Activated naive CD8-positive, alpha-beta T cell treated with anti-CD3 and anti-CD28 coated beads, Interleukin-2, amount 50 U/mL, for 16 hours (primary cell): ENCODE data around the gene TNFSF8.

Source experiments
- DNase-seq: peaks from one replicate; pipeline ENCODE4 v3.0.0-alpha.2; 2020; ENCODE audit warnings: low read depth, low spot score

TNFSF8 gene

DNA sequence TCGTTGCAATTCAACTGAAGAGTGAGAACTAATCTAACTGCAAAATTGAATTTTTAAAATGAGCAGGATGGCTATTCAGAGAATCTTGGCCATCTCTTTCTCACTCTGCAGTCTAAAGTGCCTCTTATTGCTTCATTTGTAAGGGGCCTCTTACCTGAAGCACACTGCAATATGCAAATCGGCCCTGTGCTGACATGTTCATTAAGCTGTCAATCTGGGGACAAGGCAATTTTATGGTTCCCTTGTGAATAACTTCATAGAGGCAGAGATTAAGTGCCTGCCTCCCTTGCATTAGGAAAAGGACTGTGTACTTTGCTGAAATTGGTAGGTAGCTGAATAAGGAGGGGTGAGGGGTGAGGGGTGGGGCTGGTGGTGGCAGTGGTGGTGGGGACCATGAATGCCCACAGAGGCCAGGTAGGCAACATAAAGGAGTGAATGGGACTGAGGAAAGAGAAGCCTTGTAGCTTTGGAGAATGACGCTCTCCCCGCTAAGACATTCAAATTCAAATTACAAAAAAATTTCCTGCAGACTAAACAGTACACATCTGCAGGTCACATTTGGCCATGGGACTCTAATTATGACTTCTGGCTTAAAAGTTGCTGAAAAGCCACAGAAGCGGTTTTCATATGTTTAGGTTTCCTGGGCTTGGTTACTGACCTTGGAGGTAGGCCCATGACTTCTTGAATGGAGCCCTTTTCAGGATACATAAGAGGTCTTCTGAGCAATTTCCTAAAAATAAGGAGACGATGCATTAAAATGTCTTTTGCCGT, 25.0 kb downstream of the TNFSF8 start:
- no peak for DNase-seq

DNA sequence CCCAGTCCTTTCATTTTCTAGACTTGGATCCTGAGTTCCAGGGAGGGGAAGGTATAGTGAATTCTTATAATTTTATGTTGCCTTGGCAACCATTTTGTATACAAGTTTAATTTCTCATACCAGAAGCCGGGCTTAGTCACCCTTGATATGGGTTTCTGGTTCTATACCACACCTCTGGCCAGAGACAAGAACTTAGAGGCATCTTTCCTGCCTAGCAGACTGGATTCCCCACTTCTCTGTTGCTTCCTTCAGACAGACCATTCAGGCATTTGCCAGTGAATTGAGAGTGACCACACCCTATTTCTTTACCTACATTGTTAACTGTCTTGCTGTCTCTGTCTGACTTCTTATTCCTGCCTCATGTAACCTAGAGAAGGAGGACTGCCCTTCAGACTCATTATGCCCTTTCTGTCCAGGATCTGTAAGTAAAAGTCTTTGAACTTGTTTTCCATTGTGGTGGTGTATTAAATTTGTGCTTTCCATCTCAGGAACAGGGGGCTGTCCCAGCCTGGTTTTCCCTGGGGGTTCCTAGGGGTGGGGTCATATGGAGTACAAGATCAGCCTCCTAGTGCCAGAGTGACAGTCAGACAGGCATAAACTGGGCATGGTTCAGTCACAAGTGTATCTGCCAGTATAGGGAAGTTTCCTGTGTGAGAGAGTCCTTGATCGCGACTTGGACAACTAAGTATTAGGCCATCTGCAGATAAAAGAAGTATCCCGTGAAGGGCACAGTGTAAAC, 27.4 kb downstream of the TNFSF8 start:
- no peak for DNase-seq

DNA sequence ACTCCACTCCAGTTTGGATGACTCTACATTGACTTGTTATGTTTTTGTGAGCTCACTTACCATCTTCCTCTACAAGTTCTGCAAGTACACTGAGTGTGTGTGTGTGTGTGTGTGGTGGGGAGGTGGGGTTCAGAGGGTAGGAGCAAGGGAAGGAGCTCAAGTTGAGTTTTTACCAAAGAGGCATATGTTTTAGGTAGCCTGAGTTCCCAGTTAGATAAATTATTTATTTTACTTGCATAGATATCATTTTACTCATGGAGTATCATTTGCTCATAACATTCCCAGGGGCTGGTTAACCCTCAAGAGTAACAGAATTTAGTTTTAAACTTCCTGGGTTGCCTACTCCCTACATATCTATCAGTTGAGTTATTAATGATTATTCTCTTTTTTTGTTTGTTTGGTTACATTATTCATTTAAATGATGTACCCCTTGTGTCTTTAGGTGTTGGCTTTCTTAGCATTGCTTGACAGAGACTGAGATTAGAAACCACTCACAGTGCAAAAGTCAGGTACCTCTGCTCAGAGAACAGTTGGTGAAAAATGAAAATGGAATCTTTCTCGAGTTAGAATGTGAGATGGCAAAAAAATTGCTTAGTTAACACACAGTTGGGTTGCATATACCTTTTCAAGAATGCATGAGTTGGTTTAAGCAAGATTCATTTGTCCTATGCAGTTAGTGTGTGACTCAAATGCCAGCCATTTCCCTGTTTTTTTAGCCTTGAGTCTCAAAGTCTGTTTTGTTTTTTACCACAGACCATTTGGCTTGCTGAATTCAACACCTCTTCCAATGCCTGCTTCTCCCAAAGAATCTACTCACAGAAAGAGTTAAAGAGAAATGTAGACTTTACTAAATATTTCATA, 29.2 kb downstream of the TNFSF8 start:
- no peak for DNase-seq

DNA sequence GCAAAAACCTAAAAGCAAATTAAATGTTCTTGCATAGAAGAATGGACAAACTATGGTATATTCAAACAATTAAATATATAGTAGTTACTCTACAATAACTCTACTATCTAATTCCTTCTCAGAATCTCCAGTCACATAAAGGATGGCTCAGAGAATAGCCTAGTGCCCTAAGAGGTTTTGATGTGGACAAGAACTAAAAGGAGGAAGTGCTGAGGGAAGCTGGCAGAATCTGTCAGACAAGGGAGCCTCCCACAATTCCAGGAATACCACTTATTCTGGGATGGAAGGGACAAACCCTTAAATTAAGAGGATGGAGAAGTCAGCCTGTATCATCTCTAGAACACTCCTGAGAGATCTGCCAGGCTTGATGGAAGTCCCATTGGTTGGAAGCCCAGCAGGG, 30.4 kb downstream of the TNFSF8 start:
- DNase-seq, result no peak

DNA sequence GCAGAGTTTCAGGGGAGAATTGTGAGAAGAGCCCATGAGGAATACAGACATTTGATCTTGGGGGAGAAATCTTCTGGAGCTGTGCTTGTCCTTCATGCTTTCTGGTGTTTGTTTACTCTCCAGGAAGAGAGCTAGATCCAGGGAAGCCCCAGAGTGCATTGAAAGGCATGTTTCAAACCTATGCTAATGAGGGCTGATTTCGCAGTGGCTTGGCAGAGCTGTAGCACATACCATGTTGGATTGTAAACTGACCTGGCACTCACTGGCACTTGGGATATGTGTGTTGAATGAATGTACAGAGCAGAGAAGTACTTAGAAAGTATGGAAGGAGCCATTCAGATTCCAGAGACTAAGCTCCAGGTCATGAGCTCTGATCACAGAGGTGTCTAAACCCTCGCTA, 30.9 kb downstream of the TNFSF8 start:
- DNase-seq, result no peak

DNA sequence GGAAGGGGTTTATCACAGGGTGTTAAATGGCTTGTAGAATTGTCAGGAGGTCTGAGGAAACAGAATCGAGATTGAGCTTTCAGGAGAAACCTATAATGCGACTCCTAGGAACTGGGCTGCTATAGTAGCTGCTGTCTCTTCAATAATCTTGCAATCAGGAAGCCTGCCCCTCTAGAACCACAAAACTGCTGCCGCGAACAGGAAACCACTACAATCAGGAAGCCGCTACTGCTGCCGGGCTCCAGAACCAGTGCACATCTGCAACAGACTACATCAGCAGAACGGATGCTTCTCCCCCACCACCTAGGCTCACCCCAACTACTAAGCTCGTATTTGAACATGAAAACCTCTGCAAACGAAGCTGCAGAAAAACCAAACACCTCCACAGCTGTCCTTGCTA, 31.6 kb downstream of the TNFSF8 start:
- DNase-seq, result no peak

DNA sequence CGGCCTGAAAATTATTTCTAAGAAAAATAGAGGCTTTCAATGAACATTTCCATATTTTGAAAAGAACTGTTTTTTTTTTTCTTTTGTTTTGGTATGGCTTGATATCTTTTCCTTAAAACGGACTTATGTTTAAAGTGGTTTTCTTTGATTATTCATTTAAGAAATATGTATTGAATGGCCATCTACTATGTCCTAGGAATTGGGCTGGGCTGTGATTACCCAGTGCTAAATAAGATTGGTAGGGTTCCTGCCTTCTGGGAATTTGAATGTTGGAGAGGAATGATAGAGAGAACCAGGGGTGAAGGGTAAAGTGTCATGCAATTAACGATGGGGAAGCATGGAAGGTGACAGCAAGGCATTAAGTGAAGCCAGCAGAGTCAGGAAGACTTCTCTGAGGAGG, 33.2 kb downstream of the TNFSF8 start:
- DNase-seq, result no peak

DNA sequence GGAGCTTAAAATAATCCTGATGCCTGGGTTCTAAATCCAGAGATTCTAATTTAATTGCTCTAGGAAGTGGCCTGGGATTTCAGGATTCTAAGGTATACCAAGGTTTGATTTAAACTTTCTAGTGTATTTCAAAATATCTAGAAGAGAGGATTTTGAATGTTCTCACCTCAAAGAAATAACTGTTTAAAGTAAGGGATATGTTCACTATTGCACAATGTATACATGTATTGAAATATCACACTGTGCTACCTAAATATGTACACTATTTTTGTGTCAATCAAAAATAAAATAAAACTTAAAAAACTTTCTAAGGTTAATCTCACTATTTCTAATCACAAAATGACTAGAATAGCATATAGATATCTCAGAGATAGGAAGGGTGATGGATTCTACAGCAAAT, 34.0 kb downstream of the TNFSF8 start:
- no peak for DNase-seq

DNA sequence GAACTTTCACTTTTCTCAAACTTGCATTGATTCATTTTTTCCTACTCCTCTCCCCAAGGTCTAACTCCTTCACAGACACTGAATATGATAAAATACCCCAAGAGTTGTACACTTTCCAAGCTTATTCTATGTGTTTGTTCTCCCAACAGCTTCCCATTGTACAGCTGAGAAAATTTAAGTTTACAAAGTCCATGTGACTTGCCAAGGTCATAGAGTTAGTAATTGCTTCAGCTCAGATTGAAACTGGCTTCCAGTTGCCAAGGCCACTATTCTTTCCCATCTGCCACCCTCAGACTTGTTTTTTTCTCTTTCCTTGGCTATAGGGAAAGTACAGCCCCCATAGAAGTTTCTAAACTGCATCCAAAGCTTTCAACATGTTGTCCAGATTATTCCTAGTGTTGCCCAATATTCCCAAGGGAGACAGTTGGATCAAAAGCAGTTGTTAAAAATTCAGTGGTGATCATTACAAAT, 34.8 kb downstream of the TNFSF8 start:
- no peak for DNase-seq

DNA sequence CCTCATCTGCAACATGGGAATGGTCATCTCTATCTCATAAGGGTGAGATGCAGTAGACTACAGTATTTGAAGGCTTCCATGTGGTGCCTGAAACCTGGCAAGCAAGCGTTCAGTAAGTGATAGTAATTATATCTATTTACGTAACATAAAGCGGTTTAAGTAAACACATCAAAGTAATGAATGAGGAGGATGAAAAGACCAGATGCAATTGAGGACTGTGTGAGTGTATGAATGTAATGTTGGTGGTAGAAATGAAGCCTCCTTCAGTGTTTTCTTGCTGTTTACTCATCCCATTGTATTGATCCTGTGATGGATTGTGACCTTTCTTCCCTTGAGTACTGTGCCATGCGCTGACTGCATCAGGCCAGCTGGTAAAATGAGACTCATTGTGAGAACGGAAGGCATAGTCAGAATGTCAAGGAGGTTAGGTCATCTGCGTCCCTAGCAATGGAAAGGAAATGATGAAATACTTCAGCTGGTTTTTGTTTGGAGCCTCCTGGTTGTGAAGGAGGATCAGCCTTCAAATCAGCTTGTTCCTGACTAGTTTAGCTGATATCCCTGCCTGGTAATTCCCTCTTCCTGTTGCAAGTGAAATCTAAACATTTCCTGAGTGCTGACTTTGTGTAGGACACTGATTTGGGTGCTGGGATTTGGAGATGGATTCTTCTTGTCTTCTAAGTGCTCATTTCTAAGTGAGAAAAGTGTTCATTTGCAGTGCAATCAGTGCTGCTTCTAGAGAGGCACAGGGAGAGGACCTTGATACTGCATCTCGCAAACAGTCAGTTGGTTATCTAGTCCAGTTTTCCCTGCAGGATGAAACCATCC, 35.6 kb downstream of the TNFSF8 start:
- DNase-seq, result no peak

DNA sequence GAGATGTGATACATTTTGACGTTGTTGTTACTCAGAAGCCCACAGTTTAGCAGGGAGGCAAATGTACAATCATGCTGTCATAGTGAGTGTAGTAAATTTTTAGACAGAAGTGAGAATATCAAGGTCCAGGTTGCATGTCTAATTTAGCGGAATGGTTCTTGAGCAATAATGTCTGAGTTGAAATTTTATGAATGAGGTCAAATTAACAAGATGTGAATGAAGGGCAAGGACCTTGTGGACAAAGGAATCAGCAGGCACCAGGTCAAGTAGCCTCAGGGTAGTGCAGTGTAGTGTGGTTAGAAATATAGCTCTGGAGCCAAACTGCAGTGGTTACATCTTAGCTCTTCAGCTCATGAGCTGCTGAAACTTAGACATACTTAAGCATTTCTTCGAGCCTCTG, 36.2 kb downstream of the TNFSF8 start:
- DNase-seq, result no peak

DNA sequence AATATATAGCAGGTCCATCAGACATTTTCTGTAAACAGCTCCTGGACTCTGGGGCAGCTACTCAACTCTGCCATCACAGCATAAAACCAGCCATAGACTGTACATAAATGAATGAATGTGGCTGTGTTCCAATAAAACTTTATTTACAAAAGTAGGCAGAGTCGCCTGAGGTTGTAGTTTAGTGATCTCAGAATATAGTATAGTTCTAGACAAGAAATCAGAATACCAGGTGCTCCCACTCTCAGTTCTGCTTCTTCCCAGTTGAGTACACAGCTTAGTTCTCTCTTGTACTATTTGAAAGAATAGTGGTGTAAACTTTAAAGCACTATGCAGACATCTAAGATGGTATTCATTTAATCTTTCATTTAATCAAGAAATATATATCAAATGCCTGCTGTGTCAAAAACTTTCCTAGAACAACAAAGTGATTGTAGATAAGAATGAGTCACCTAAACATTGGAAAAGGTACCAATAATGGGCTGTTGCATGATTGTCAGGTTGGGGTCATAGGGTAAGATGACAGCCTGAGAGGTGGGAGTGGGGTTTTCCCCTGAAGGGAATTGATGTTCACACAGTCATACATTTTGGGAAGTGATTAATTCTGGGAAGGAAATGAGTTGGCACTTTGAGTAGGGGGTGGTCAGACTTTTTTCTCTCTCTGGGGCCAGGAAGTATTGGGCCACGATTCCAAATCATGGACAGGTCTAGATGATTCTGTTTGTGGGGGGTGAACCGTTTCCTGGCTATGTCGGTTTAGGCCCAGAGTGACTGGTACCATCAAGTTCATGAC, 37.0 kb downstream of the TNFSF8 start:
- DNase-seq, result no peak

DNA sequence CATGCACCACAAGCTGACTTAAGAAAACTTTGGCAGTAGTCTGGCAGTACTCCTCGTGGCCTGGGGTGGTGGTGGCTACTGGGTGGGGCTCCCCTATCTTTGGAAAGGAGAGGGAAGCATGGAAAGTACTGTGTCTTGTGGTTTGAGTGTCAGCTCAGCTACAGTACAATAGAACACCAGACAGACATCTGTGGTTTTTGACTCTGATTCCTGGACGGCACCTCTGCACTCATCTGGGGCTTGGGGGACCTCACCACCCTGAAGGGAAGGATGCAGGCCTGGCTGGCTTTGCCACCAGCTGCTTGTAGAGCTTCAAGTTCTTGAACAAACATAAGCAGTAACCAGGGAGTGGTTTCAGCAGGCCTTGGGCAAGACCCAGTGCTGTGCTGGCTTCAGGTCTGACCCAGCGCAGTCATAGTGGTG, 40.6 kb downstream of the TNFSF8 start:
- no peak for DNase-seq

DNA sequence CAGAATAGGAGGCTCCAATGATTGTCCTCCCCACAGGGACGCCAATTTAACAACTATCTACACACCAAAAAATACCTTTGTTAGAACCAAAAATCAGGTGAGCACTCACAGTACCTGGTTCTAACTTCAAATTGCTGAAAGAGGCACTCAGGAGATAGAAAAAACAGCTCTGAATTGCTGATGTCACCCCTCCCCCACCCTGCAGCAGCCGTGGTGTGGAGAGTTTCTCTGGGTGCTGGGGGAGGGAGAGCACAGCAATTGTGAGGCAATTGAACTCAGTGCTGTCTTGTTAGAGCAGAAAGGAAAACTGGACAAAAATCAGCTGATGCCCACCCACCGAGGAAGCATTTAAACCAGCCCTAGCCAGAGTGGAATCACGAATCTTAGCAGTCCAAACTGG, 41.8 kb downstream of the TNFSF8 start:
- DNase-seq, result no peak

DNA sequence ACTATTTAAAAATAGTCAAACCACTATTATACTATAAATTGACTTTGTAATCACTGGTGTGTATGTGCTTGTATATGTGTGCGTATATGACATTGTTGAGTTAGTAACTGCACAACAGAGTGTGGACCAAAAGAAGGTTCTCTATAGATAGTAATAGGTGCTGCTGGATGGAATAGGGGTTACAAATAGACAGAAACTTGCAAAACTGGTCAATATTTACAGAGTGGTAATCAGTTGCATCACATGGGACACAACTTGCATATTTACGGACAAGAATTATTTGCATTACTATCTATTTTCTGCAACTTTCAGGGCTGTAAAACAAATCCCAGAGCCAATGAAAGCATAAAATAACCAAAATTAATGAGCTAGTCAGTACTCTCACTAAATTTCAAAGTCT, 42.4 kb downstream of the TNFSF8 start:
- no peak for DNase-seq

DNA sequence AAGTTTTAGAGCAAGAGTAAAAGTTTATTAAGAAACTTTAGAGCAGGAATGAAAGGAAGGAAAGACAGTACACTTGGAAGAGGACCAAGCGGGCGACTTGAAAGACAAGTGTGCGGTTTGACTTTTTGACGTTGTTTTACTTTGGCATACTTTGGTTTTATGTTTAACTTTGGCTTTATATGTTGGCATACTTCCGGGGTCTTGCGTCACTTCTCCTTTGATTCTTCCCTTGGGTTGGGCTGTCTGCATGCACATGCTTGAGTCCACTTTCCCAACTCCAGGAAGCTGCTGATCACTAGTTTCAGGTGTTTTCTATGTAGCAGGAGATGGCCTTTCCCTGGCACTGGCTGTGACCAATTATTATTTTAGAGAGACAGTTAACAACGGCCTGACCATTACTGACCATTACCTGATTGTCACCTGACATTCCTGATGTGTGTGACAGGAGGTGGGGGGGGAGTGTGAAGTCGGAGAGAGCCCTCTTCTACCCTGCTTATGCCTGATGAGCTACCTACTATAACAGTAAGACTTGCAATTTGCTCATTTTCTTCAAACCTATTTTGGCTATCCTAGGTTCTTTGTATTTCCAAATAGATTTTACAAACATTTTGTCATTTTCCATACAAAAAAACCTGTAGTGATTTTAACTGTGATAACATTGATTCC, 45.5 kb downstream of the TNFSF8 start:
- DNase-seq, result no peak

DNA sequence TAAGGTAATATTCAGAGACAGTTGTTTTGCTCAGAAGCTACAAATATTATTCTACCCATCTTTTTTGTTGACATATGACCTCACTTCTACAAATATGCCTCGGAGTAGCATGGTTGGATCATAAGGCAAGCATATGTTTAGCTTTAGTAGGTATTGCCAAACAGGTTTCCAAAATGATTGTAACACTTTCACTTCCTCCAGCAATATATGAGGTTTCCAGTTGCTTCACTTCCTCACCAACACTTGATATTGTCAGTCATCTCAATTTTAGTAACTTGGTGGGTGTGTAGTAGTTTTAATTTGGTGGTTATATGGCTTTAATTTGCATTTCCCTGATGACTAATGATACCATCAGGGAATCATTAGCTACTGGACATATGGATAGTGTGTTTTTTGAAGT, 46.7 kb downstream of the TNFSF8 start:
- no peak for DNase-seq

DNA sequence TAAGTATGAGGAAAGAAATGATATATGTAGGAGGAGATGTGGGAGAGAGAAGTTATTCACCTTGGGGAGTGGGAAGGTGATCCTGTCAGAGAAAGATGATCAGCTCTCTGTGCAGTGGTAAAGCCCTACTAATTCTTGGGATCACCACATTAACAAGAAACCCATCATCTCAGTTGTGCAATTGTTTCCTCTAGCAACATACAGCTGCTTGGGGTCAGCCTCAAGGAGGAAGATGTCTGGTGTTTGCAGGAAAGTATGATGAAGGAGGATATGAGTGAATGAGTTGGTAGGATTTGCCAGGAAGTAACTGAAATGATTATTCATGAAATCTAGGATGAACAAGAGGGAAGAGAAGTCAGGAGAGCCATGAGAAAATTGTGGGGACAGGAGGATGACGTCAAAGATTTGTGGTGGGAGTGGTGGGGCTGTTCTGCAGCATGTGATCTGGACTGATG, 50.1 kb downstream of the TNFSF8 start:
- DNase-seq, result no peak

DNA sequence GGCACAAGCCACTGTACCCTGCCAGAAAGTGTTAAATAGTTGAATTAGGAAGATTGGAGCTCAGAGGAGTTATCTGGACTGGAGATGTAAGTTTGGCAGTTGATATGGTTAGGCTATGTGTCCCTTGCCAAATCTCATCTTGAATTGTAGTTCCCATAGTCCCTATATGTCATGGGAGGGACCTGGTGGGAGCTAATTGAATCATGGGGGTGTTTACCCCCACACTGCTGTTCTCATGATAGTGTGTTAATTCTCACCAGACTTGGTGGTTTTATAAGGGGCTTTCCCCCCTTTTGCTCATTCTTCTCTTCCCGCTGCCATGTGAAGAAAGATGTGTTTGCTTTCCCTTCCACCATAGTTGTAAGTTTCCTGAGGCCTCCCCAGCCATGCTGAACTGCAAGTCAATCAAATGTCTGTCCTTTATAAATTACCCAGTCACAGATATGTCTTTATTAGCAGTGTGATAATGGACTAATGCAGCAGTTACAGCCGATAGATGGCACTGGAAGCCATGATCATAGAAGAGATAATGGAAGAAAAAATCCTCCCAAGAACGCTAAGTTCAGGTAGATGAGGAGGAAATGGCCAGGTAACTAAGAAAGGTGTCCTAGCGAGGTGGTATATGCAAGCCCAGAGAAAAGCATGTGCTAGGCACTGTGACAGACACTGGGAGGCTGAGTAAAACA, 51.4 kb downstream of the TNFSF8 start:
- no peak for DNase-seq
